ENCODE measurements around the gene MSH4.
"Not testable (repeated sequence)": the region's sequence is repeated elsewhere in the genome, so short reads cannot be mapped to it uniquely, and the experiment has no call there.

The MSH4 gene

GRCh38 chr1:75796376-75797272 is at the start of gene MSH4:
Gene MSH4, plus strand, starts transcription at chr1:75796882. Its CDS starts 104 bp downstream, at chr1:75796986.
- no peak within 1 kb of the TSS for H3K4me3 ChIP-seq (ENCODE audit: low read length)
- no peak for TF ChIP-seq ZNF274 (IDR thresholded peaks at IDR 0.05; ENCODE audit: low read depth, low read length)

- not testable (repeated sequence) for H3K4me3 ChIP-seq (ENCODE audit: low read length)
Measured at GRCh38 chr1:75757210-75757609, 39.5 kb upstream of the MSH4 start.

- H3K4me3 ChIP-seq (ENCODE audit: low read length), result not testable (repeated sequence)
Measured at GRCh38 chr1:75758543-75758942, 38.1 kb upstream of the MSH4 start.

- TF ChIP-seq ZNF274 (IDR thresholded peaks at IDR 0.05; ENCODE audit: low read depth, low read length), result no peak
- no peak overlapping the region for H3K4me3 ChIP-seq (ENCODE audit: low read length)
Measured at GRCh38 chr1:75764057-75764655, 32.5 kb upstream of the MSH4 start.

- no peak overlapping the region for H3K4me3 ChIP-seq (ENCODE audit: low read length)
Measured at GRCh38 chr1:75765697-75766355, 30.9 kb upstream of the MSH4 start.

GRCh38 chr1:75768016-75768415 is 28.7 kb upstream of the MSH4 start:
- no peak overlapping the region for H3K4me3 ChIP-seq (ENCODE audit: low read length)
- no peak for TF ChIP-seq ZNF274 (IDR thresholded peaks at IDR 0.05; ENCODE audit: low read depth, low read length)

More at GRCh38 chr1:75765697-75766355, 30.9 kb upstream of the MSH4 start:
- TF ChIP-seq ZNF274 (IDR thresholded peaks at IDR 0.05; ENCODE audit: low read depth, low read length), result no peak

GRCh38 chr1:75770761-75771160 is 25.9 kb upstream of the MSH4 start:
- TF ChIP-seq ZNF274 (IDR thresholded peaks at IDR 0.05; ENCODE audit: low read depth, low read length), result no peak
- no peak overlapping the region for H3K4me3 ChIP-seq (ENCODE audit: low read length)

GRCh38 chr1:75771978-75772377 is 24.7 kb upstream of the MSH4 start:
- no peak for TF ChIP-seq ZNF274 (IDR thresholded peaks at IDR 0.05; ENCODE audit: low read depth, low read length)
- H3K4me3 ChIP-seq (ENCODE audit: low read length), result no peak overlapping the region

GRCh38 chr1:75777812-75778211 is 18.9 kb upstream of the MSH4 start:
- not testable (repeated sequence) for H3K4me3 ChIP-seq (ENCODE audit: low read length)

GRCh38 chr1:75778694-75779093 is 18.0 kb upstream of the MSH4 start:
- H3K4me3 ChIP-seq (ENCODE audit: low read length), result not testable (repeated sequence)

GRCh38 chr1:75780183-75780582 is 16.5 kb upstream of the MSH4 start:
- not testable (repeated sequence) for H3K4me3 ChIP-seq (ENCODE audit: low read length)

GRCh38 chr1:75783920-75784319 is 12.8 kb upstream of the MSH4 start:
- H3K4me3 ChIP-seq (ENCODE audit: low read length), result not testable (repeated sequence)

- no peak for TF ChIP-seq ZNF274 (IDR thresholded peaks at IDR 0.05; ENCODE audit: low read depth, low read length)
- peak overlapping the region; percentile 100 for H3K4me3 ChIP-seq (ENCODE audit: low read length)
Measured at GRCh38 chr1:75785320-75785982, 11.2 kb upstream of the MSH4 start.

GRCh38 chr1:75785983-75786853 is 10.5 kb upstream of the MSH4 start, which contains the start of gene RABGGTB:
Gene RABGGTB, plus strand, starts transcription at chr1:75786256. Its CDS starts 16 bp downstream, at chr1:75786272.
- no peak for TF ChIP-seq ZNF274 (IDR thresholded peaks at IDR 0.05; ENCODE audit: low read depth, low read length)
- peak within 1 kb of the TSS; percentile 100 for H3K4me3 ChIP-seq (ENCODE audit: low read length)

Measured in GM08714 (cell line).